Measurements from ENCODE around the gene NAV2.
A peak's percentile ranks its signal among the peaks of the same experiment; 100 is the strongest.

The NAV2 gene

GRCh38 chr11:19712281-19713195 is at the start of gene NAV2:
Gene NAV2, plus strand, starts transcription at chr11:19712837. Its CDS starts 859 bp downstream, at chr11:19713696.
- peak within 1 kb of the TSS; percentile 68 for H3K4me3 ChIP-seq (ENCODE audit: low read depth, low read length)
- TF ChIP-seq, protein P1, sequence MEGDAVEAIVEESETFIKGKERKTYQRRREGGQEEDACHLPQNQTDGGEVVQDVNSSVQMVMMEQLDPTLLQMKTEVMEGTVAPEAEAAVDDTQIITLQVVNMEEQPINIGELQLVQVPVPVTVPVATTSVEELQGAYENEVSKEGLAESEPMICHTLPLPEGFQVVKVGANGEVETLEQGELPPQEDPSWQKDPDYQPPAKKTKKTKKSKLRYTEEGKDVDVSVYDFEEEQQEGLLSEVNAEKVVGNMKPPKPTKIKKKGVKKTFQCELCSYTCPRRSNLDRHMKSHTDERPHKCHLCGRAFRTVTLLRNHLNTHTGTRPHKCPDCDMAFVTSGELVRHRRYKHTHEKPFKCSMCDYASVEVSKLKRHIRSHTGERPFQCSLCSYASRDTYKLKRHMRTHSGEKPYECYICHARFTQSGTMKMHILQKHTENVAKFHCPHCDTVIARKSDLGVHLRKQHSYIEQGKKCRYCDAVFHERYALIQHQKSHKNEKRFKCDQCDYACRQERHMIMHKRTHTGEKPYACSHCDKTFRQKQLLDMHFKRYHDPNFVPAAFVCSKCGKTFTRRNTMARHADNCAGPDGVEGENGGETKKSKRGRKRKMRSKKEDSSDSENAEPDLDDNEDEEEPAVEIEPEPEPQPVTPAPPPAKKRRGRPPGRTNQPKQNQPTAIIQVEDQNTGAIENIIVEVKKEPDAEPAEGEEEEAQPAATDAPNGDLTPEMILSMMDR (IDR thresholded peaks at IDR 0.05; ENCODE audit: low read depth, low read length, missing control alignments) = no peak
- in situ Hi-C loops (cut with HindIII; ENCODE audit: low sequenced_read_pairs) = no loop called here
- DNase-seq (ENCODE audit: low read depth) = peak; percentile 75

- in situ Hi-C loops (cut with HindIII; ENCODE audit: low sequenced_read_pairs) = no loop called here
- DNase-seq (ENCODE audit: low read depth) = no peak
- H3K4me3 ChIP-seq (ENCODE audit: low read depth, low read length) = no peak overlapping the region
- TF ChIP-seq, protein P1 (IDR thresholded peaks at IDR 0.05; ENCODE audit: low read depth, low read length, missing control alignments) = no peak
These were observed 49.4 kb upstream of the NAV2 start for GRCh38 chr11:19663206-19663605.

DNA sequence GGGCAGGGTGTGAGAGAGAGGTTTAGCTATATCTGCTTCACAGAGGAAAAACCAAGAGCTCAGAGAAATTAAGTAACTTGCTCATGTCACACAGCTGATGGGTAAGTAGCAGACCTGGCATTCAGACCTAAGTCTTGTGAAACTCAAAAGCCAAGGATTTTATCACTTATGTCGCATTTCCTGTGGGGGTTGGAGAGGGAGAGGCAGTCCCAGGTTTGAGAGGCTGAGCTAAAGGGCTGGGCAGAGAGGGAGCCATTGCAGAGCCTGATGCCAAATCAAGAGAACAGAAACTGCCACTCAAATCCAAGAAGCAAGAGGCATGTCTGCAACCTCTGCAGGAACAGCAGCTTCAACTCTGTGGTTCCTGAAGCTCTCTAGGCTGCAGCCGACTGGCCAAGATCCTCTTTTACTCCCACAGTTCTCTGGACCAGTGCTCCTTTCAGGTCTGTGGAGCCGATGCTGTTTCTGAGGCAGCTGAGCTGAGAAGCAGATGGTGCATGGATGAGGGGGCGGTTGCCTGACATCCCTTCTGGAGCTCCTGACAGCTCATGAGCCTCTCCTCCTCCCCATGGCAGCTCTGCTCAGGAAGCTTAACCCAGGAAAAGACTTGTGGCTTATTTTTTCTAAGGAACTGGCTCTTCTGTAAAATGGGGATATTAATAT is 47.6 kb upstream of the NAV2 start:
- H3K4me3 ChIP-seq (ENCODE audit: low read depth, low read length) = no peak overlapping the region
- TF ChIP-seq, protein P1 (IDR thresholded peaks at IDR 0.05; ENCODE audit: low read depth, low read length, missing control alignments) = no peak
- no peak for DNase-seq (ENCODE audit: low read depth)
- in situ Hi-C loops (cut with HindIII; ENCODE audit: low sequenced_read_pairs) = no loop called here

DNA sequence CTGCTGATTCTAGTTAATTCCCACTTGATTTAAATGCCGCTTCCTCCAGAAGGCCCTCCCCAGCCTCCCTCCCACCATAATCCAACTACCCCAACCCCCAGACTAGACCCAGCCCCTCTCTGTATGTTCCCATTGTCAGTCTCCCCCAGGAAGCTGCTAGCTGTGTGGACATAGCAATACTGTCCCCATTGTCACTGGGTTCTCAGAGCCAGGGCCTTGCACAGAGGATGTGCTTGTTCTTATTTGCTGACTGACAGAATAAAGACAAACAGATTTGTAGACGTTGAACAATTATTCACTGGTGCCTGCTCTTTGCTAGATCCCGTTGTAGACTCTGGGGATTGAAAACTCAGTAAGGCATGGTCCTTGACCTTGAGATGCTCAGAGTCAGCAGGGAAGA is 45.7 kb upstream of the NAV2 start:
- DNase-seq (ENCODE audit: low read depth) = no peak
- in situ Hi-C loops (cut with HindIII; ENCODE audit: low sequenced_read_pairs) = no loop called here
- H3K4me3 ChIP-seq (ENCODE audit: low read depth, low read length) = no peak overlapping the region
- TF ChIP-seq, protein P1 (IDR thresholded peaks at IDR 0.05; ENCODE audit: low read depth, low read length, missing control alignments) = no peak

GRCh38 chr11:19669511-19669910 is 43.1 kb upstream of the NAV2 start:
- TF ChIP-seq, protein P1 (IDR thresholded peaks at IDR 0.05; ENCODE audit: low read depth, low read length, missing control alignments) = no peak
- no peak for DNase-seq (ENCODE audit: low read depth)
- in situ Hi-C loops (cut with HindIII; ENCODE audit: low sequenced_read_pairs) = no loop called here

GRCh38 chr11:19670030-19670791 is 42.4 kb upstream of the NAV2 start:
- DNase-seq (ENCODE audit: low read depth) = no peak
- H3K4me3 ChIP-seq (ENCODE audit: low read depth, low read length) = no peak overlapping the region
- in situ Hi-C loops (cut with HindIII; ENCODE audit: low sequenced_read_pairs) = no loop called here
- TF ChIP-seq, protein P1 (IDR thresholded peaks at IDR 0.05; ENCODE audit: low read depth, low read length, missing control alignments) = no peak

More at GRCh38 chr11:19669511-19669910, 43.1 kb upstream of the NAV2 start:
- H3K4me3 ChIP-seq (ENCODE audit: low read depth, low read length) = no peak overlapping the region

Data from astrocyte of the cerebellum (primary cell).